ENCODE results near the gene ADAP1. TPM values are rescaled to one million over a fixed set of nuclear protein-coding genes. Genes with fewer than 3 reads are reported as not detected.

ADAP1 gene
- polyA plus RNA-seq, 3 donors, result 49.1 to 117 (median 72.2) TPM

- Mint-ChIP-seq H3K27me3 (ENCODE audit: low read depth in 3 of 3) (no peaks in the 10 kb centered on the region), H3K4me1 (peaks cover 37% of the 10 kb centered on the region), H3K9me3 (no peaks in the 10 kb centered on the region), H3K36me3 (peaks cover 14 to 34% of the 10 kb centered on the region in 2 donors), H3K27ac (peak overlapping the region in 4 of 7 donors; percentile 46 to 80 (median 72)), H3K4me3 (no peak overlapping the region)
- H3K4me2 ChIP-seq (replicated peaks; ENCODE audit: extremely low read depth, low read length, poor library complexity, severe bottlenecking), result peak overlapping the region; percentile 4
- intact Hi-C loops (cut with micrococcal nuclease), result loop anchor here (10.0 kb wide), 1 partner anchor 157 kb away; no protein-coding TSS in a partner anchor
- DNase-seq, result peak in 2 of 3 donors; percentile 72 to 81
- no peaks in the 10 kb centered on the region for H3K27me3 ChIP-seq (ENCODE audit: control insufficient read depth in 2 of 2, insufficient read depth in 2 of 2, low read length in 2 of 2)
- 63% methylated on average over 47 of the region's 49 CpGs for WGBS (ENCODE audit: insufficient coverage)
- H3K36me3 ChIP-seq (replicated peaks in 1 of 2; ENCODE audit: control insufficient read depth in 1 of 2, insufficient read depth in 2 of 2, low read length in 2 of 2), result peaks cover 22 to 28% of the 10 kb centered on the region in 2 donors
- peaks cover 61% of the 10 kb centered on the region for H4K20me1 ChIP-seq (ENCODE audit: insufficient read depth, low read length)
- H2AFZ ChIP-seq (ENCODE audit: insufficient read depth, low read depth, low read length, poor library complexity, severe bottlenecking), result no peak overlapping the region
- no peak overlapping the region for H3K4me3 ChIP-seq (replicated peaks in 1 of 3; ENCODE audit: low read depth in 2 of 3, low read length in 3 of 3)
- H3K27ac ChIP-seq (ENCODE audit: low read depth in 1 of 2, low read length in 2 of 2), result peak overlapping the region; percentile 53 to 59
- no peak overlapping the region for H3K9ac ChIP-seq (ENCODE audit: insufficient read depth, low read length, poor library complexity, severe bottlenecking)
- no peak for TF ChIP-seq CTCF (IDR thresholded peaks at IDR 0.05)
- peaks cover 52 to 56% of the 10 kb centered on the region in 2 donors for H3K4me1 ChIP-seq (ENCODE audit: control insufficient read depth in 1 of 2, insufficient read depth in 2 of 2, low read length in 2 of 2)
- no peaks in the 10 kb centered on the region for H3K9me3 ChIP-seq (replicated peaks in 1 of 2; ENCODE audit: control insufficient read depth in 1 of 2, insufficient read depth in 1 of 2, low read length in 2 of 2)
- H3K79me2 ChIP-seq (ENCODE audit: insufficient read depth, low read length), result peaks cover 32% of the 10 kb centered on the region
Measured at GRCh38 chr7:907158-907980, 47.1 kb downstream of the ADAP1 start.

GRCh38 chr7:906776-907157 is 47.7 kb downstream of the ADAP1 start:
- no peaks in the 10 kb centered on the region for H3K27me3 Mint-ChIP-seq (ENCODE audit: low read depth in 3 of 3)
- H3K4me1 ChIP-seq (ENCODE audit: control insufficient read depth in 1 of 2, insufficient read depth in 2 of 2, low read length in 2 of 2), result peaks cover 48 to 54% of the 10 kb centered on the region in 2 donors
- no peak overlapping the region for H2AFZ ChIP-seq (ENCODE audit: insufficient read depth, low read depth, low read length, poor library complexity, severe bottlenecking)
- 89% methylated on average over 9 of the region's 10 CpGs for WGBS (ENCODE audit: insufficient coverage)
- peaks cover 15 to 37% of the 10 kb centered on the region in 2 donors for H3K36me3 Mint-ChIP-seq
- H3K36me3 ChIP-seq (replicated peaks in 1 of 2; ENCODE audit: control insufficient read depth in 1 of 2, insufficient read depth in 2 of 2, low read length in 2 of 2), result peaks cover 22 to 28% of the 10 kb centered on the region in 2 donors
- no peak for DNase-seq
- intact Hi-C loops (cut with micrococcal nuclease), result loop anchor here (10.0 kb wide), 1 partner anchor 158 kb away; no protein-coding TSS in a partner anchor
- H3K9ac ChIP-seq (ENCODE audit: insufficient read depth, low read length, poor library complexity, severe bottlenecking), result no peak overlapping the region
- H3K9me3 Mint-ChIP-seq, result no peaks in the 10 kb centered on the region
- no peak overlapping the region for H3K4me3 Mint-ChIP-seq
- peaks cover 28% of the 10 kb centered on the region for H3K79me2 ChIP-seq (ENCODE audit: insufficient read depth, low read length)
- peak overlapping the region in 4 of 7 donors; percentile 46 to 80 (median 72) for H3K27ac Mint-ChIP-seq
- no peaks in the 10 kb centered on the region for H3K27me3 ChIP-seq (ENCODE audit: control insufficient read depth in 2 of 2, insufficient read depth in 2 of 2, low read length in 2 of 2)
- peaks cover 38% of the 10 kb centered on the region for H3K4me1 Mint-ChIP-seq
- no peak overlapping the region for H3K4me2 ChIP-seq (replicated peaks; ENCODE audit: extremely low read depth, low read length, poor library complexity, severe bottlenecking)
- H3K27ac ChIP-seq (ENCODE audit: low read depth in 1 of 2, low read length in 2 of 2), result peak overlapping the region; percentile 53 to 59
- no peaks in the 10 kb centered on the region for H3K9me3 ChIP-seq (replicated peaks in 1 of 2; ENCODE audit: control insufficient read depth in 1 of 2, insufficient read depth in 1 of 2, low read length in 2 of 2)
- no peak overlapping the region for H3K4me3 ChIP-seq (replicated peaks in 1 of 3; ENCODE audit: low read depth in 2 of 3, low read length in 3 of 3)
- TF ChIP-seq CTCF (IDR thresholded peaks at IDR 0.05), result no peak
- peaks cover 67% of the 10 kb centered on the region for H4K20me1 ChIP-seq (ENCODE audit: insufficient read depth, low read length)
